Activated B cell treated with CpG ODN at 0.5 μM for 24 hours (primary cell): ENCODE results near the gene PAQR4. TPM values are rescaled to one million over a fixed set of nuclear protein-coding genes. Genes with fewer than 3 reads are reported as not detected.

ENCODE experiments used
- ATAC-seq: fragments of 200-7000 bp; cut with Tn5 transposase; one replicate; pipeline ENCODE4 v1.10.0; 2021; ENCODE audit warnings: low read depth, mild to moderate bottlenecking, moderate library complexity
- CTCF ChIA-PET: fragments of 350-600 bp; sonication (Branson Sonifier 250); formaldehyde crosslinking; loops from one replicate; lab custom pipeline; 2021; ENCODE audit warnings: antibody characterized with exemption; lab: Charles Lee
- POLR2A ChIA-PET: fragments of 350-600 bp; sonication (Branson Sonifier 250); formaldehyde crosslinking; loops from one replicate; lab custom pipeline; 2021; ENCODE audit warnings: antibody characterized with exemption; lab: Charles Lee
- DNase-seq: peaks from one replicate; pipeline ENCODE4 v3.0.0; 2022
- H3K27ac Mint-ChIP-seq: one replicate; pipeline ENCODE4 v1.8.0; 2020; ENCODE audit warnings: mixed read lengths
- H3K27me3 Mint-ChIP-seq: one replicate; pipeline ENCODE4 v1.8.0; 2021; ENCODE audit warnings: mixed read lengths
- H3K36me3 Mint-ChIP-seq: one replicate; pipeline ENCODE4 v1.8.0; 2021; ENCODE audit warnings: low read depth, mixed read lengths
- H3K4me1 Mint-ChIP-seq: one replicate; pipeline ENCODE4 v1.8.0; 2021; ENCODE audit warnings: mixed read lengths
- H3K4me3 Mint-ChIP-seq: one replicate; pipeline ENCODE4 v1.8.0; 2020; ENCODE audit warnings: mild to moderate bottlenecking, mixed read lengths
- H3K9me3 Mint-ChIP-seq: one replicate; pipeline ENCODE4 v1.8.0; 2020; ENCODE audit warnings: mixed read lengths
- intact Hi-C: fragments of 100-400 bp; cut with micrococcal nuclease; formaldehyde crosslinking; loops from one replicate; pipeline ENCODE4 v1.15.1; 2024
- total RNA-seq: library from RNA; stranded (reverse); gene quantifications from 2 replicates; pipeline ENCODE4 v1.2.3, GENCODE V29; 2022
- TF ChIP-seq, protein P1 (sequence below): fragments of 200-600 bp; IDR thresholded peaks from one replicate; pipeline ENCODE4 v1.8.0; 2022; ENCODE audit warnings: antibody characterized with exemption, mild to moderate bottlenecking

PAQR4 gene
- total RNA-seq, 1 donor from 2014 or later: 2.7 TPM

DNA sequence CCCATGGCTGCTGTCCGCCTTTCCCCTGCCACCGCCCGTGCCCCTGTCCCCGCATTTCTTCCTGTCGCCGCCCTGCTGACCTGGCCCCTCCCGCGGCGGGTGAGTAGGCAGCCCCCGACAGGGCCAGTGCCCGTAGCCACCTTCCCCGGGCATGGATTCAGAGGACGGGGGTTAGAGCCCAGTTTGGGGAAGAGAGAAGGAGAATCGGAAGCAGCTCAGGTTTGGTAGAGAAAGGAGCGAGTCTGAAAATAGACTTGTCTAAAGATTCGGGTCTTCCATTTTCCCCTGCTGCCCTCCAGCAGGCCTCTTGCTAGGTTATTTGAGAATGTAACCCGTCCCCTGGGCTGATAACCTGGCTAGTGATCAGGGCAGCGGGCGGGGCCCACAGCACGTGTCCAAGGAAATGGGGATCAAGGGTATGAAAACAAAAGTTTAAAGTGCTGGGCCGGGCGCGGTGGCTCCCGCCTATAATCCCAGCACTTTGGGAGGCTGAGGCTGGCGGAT lies 35.7 kb downstream of the PAQR4 start:
- no peak for ATAC-seq
- ChIA-PET POLR2A (interaction anchor here (0.6 to 5.4 kb wide), 3 partner anchors 18 to 1284 kb away, joined by 3 to 40 read pairs (median 3); partner anchors contain the start of genes HCFC1R1 and THOC6), CTCF (interaction anchor here (2.2 to 2.7 kb wide), 3 partner anchors 24 to 125 kb away, joined by 14 to 62 read pairs (median 38); no protein-coding TSS in a partner anchor)
- H3K9me3 Mint-ChIP-seq: no peaks in the 10 kb centered on the region
- TF ChIP-seq, protein P1, sequence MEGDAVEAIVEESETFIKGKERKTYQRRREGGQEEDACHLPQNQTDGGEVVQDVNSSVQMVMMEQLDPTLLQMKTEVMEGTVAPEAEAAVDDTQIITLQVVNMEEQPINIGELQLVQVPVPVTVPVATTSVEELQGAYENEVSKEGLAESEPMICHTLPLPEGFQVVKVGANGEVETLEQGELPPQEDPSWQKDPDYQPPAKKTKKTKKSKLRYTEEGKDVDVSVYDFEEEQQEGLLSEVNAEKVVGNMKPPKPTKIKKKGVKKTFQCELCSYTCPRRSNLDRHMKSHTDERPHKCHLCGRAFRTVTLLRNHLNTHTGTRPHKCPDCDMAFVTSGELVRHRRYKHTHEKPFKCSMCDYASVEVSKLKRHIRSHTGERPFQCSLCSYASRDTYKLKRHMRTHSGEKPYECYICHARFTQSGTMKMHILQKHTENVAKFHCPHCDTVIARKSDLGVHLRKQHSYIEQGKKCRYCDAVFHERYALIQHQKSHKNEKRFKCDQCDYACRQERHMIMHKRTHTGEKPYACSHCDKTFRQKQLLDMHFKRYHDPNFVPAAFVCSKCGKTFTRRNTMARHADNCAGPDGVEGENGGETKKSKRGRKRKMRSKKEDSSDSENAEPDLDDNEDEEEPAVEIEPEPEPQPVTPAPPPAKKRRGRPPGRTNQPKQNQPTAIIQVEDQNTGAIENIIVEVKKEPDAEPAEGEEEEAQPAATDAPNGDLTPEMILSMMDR: no peak
- no peak for DNase-seq
- intact Hi-C loops: loop anchor here (1.0 kb wide), 3 partner anchors 15 to 22 kb away; partner anchors contain the start of genes THOC6 and TNFRSF12A
- H3K4me1 Mint-ChIP-seq: peaks cover 29% of the 10 kb centered on the region
- H3K4me3 Mint-ChIP-seq: peak overlapping the region; percentile 65
- peaks cover 8% of the 10 kb centered on the region for H3K27me3 Mint-ChIP-seq
- no peak overlapping the region for H3K27ac Mint-ChIP-seq
- H3K36me3 Mint-ChIP-seq: no peaks in the 10 kb centered on the region

DNA sequence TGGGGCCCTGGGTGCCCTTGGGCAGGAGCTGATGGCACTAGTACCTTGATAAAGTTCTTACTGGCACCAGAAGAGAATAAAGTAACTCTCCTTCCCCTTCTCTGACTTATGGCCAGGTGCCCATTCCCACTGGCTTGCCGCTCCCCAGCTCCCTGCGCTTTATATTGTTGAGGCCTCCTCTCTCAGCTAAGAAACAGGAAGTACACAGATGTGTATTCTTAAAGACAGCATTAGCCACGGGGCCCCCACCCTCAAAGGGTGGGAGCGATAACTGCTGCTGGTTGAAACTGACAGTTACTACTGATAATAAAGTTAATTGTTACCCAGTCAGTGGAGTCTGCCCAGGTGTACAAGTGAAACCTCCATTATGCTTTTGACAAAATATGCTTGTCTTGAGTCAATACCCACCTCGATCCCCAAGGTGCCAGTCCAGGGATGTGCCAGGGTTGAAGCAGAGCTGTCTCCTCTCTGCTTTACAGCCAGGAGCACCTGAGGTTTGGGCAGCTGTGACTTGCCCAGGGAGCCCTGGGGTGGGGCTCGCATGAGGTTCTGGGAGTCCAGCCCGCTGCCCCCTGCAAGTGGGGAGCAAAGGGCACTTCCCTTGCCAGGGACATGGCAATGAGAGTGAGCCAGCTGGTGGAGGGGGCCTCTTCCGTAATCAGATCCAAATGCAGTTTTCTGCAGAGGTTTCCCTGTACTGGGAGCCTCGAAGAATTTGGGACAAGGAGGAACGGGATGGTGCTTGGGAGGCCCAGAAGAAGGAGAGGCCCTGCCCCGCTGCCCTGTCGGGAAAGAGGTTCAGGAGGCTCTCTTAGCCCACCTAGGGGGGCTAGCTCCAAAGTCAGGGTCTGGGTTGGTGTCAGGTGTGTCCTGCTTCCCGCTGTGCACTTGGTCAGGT lies 38.2 kb downstream of the PAQR4 start:
- ChIA-PET CTCF (interaction anchor here (0.7 to 2.7 kb wide), 3 partner anchors 15 to 21 kb away, joined by 3 to 16 read pairs (median 3); partner anchors contain the start of genes HCFC1R1 and THOC6), POLR2A (interaction anchor here (1.2 to 5.4 kb wide), 5 partner anchors 15 to 27 kb away, joined by 3 to 40 read pairs (median 4); partner anchors contain the start of genes HCFC1R1, PKMYT1 and THOC6)
- no peak for DNase-seq
- peaks cover 5% of the 10 kb centered on the region for H3K27me3 Mint-ChIP-seq
- peaks cover 29% of the 10 kb centered on the region for H3K4me1 Mint-ChIP-seq
- H3K4me3 Mint-ChIP-seq: peak overlapping the region; percentile 44
- intact Hi-C loops: no loop called here
- TF ChIP-seq, protein P1: no peak
- H3K9me3 Mint-ChIP-seq: no peaks in the 10 kb centered on the region
- no peaks in the 10 kb centered on the region for H3K36me3 Mint-ChIP-seq
- no peak for ATAC-seq
- H3K27ac Mint-ChIP-seq: no peak overlapping the region

DNA sequence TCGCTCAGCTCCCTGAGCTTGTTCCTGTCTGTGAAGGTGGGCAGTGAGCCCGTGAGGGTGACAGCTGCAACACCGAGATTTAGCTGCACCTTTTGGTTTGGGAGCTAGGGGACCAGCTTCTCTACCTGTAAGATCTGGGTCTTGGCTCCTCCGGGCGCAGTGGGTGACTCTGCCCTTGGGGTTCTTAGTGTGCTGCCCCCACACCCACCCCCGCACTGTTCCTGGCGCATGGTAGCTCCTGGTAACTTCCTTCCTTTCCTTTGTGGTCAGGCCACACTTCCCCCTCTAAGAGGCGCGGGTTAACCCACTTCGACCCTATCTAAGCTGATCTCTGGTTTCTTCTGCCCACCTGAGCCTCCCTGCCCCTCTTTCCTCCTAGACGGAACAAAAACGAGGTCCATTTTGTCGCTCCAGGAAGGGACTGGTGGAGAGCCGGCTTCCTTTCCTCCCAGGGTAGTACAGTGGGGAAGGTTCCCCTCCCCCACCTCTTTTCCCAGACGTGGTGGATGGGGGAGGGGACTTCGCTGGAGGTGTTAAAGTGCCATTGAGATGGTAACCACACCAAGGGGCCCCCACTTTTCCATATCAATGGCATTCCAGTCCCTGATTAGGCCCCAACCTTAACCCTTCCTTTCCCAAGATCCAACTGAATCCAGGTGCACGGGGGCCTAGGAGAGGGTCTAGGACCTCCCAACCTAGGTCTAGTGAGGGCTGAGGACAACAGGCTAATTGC lies 39.0 kb downstream of the PAQR4 start:
- POLR2A ChIA-PET: interaction anchor here (1.2 to 5.4 kb wide), 5 partner anchors 15 to 28 kb away, joined by 3 to 40 read pairs (median 4); partner anchors contain the start of genes HCFC1R1, PKMYT1 and THOC6
- Mint-ChIP-seq H3K4me1 (peaks cover 32% of the 10 kb centered on the region), H3K36me3 (no peaks in the 10 kb centered on the region), H3K27me3 (peaks cover 11% of the 10 kb centered on the region), H3K9me3 (no peaks in the 10 kb centered on the region), H3K27ac (no peak overlapping the region), H3K4me3 (no peak overlapping the region)
- CTCF ChIA-PET: interaction anchor here (0.7 to 2.7 kb wide), 3 partner anchors 14 to 20 kb away, joined by 3 to 16 read pairs (median 3); partner anchors contain the start of genes HCFC1R1 and THOC6
- intact Hi-C loops: no loop called here
- ATAC-seq (no peak), DNase-seq (no peak)
- TF ChIP-seq, protein P1: no peak

DNA sequence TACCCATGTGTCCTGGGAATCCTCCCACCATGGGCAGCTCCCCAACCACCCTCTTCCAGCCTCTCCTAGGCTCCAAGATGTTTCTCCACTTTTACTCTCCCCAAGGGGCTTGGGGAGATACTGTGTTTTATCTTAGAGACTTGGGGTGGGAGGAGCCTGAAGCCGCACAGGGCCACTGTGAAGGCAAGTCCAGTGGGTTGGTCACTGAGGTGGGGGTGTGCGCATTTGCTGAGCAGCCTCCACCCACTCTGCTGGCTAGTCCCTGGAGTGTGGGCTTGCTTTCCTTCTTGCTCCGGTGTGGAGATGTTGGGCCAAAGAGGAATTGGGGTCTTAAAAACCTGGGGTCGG lies 39.5 kb downstream of the PAQR4 start:
- CTCF ChIA-PET: interaction anchor here (2.7 kb wide), 1 partner anchor 19 kb away, joined by 16 read pairs; no protein-coding TSS in a partner anchor

More for the DNA sequence above, 39.5 kb downstream of the PAQR4 start:
- Mint-ChIP-seq H3K36me3 (no peaks in the 10 kb centered on the region), H3K4me3 (no peak overlapping the region), H3K27ac (no peak overlapping the region), H3K4me1 (peaks cover 32% of the 10 kb centered on the region), H3K9me3 (no peaks in the 10 kb centered on the region), H3K27me3 (peaks cover 11% of the 10 kb centered on the region)
- TF ChIP-seq, protein P1: no peak
- POLR2A ChIA-PET: interaction anchor here (1.3 to 5.4 kb wide), 3 partner anchors 14 to 29 kb away, joined by 3 to 40 read pairs (median 4); partner anchors contain the start of genes HCFC1R1, PKMYT1 and THOC6
- intact Hi-C loops: no loop called here
- DNase-seq (no peak), ATAC-seq (no peak)
